ENCODE measurements around the gene APBB2.
A peak's percentile ranks its signal among the peaks of the same experiment; 100 is the strongest.

APBB2 gene

GRCh38 chr4:40871695-40872250 is 342.6 kb downstream of the APBB2 start:
- no peaks in the 10 kb centered on the region for H3K27me3 ChIP-seq (ENCODE audit: control insufficient read depth, insufficient read depth, low read length)
- no peak overlapping the region for H3K9ac ChIP-seq (ENCODE audit: low read length)
- H3K9me3 ChIP-seq (ENCODE audit: control insufficient read depth, low read depth, low read length) = no peaks in the 10 kb centered on the region
- H3K36me3 ChIP-seq (ENCODE audit: control insufficient read depth, low read depth, low read length) = no peaks in the 10 kb centered on the region
- peaks cover 9% of the 10 kb centered on the region for H3K4me1 ChIP-seq (ENCODE audit: control insufficient read depth, low read depth, low read length)
- H3K4me3 ChIP-seq (ENCODE audit: low read length) = no peak overlapping the region
- no peak overlapping the region for H3K27ac ChIP-seq (ENCODE audit: low read length)

GRCh38 chr4:40870150-40870549 is 344.2 kb downstream of the APBB2 start:
- Histone ChIP-seq H3K9me3 (ENCODE audit: control insufficient read depth, low read depth, low read length) (no peaks in the 10 kb centered on the region), H3K27ac (ENCODE audit: low read length) (no peak overlapping the region), H3K4me3 (ENCODE audit: low read length) (no peak overlapping the region), H3K27me3 (ENCODE audit: control insufficient read depth, insufficient read depth, low read length) (no peaks in the 10 kb centered on the region), H3K36me3 (ENCODE audit: control insufficient read depth, low read depth, low read length) (no peaks in the 10 kb centered on the region), H3K9ac (ENCODE audit: low read length) (no peak overlapping the region), H3K4me1 (ENCODE audit: control insufficient read depth, low read depth, low read length) (peaks cover 9% of the 10 kb centered on the region)

- H3K4me3 ChIP-seq (ENCODE audit: low read length) = no peak overlapping the region
- no peaks in the 10 kb centered on the region for H3K9me3 ChIP-seq (ENCODE audit: control insufficient read depth, low read depth, low read length)
- H3K9ac ChIP-seq (ENCODE audit: low read length) = no peak overlapping the region
- no peaks in the 10 kb centered on the region for H3K36me3 ChIP-seq (ENCODE audit: control insufficient read depth, low read depth, low read length)
- H3K27ac ChIP-seq (ENCODE audit: low read length) = no peak overlapping the region
- H3K27me3 ChIP-seq (ENCODE audit: control insufficient read depth, insufficient read depth, low read length) = no peaks in the 10 kb centered on the region
- no peaks in the 10 kb centered on the region for H3K4me1 ChIP-seq (ENCODE audit: control insufficient read depth, low read depth, low read length)
These were observed 348.6 kb downstream of the APBB2 start for GRCh38 chr4:40865696-40866095.

- Histone ChIP-seq H3K36me3 (ENCODE audit: control insufficient read depth, low read depth, low read length) (no peaks in the 10 kb centered on the region), H3K27me3 (ENCODE audit: control insufficient read depth, insufficient read depth, low read length) (no peaks in the 10 kb centered on the region), H3K4me1 (ENCODE audit: control insufficient read depth, low read depth, low read length) (no peaks in the 10 kb centered on the region)
These were observed 349.8 kb downstream of the APBB2 start for GRCh38 chr4:40864531-40864930.

GRCh38 chr4:40858962-40859361 is 355.4 kb downstream of the APBB2 start:
- Histone ChIP-seq H3K36me3 (ENCODE audit: control insufficient read depth, low read depth, low read length) (peaks cover 2% of the 10 kb centered on the region), H3K9me3 (ENCODE audit: control insufficient read depth, low read depth, low read length) (no peaks in the 10 kb centered on the region), H3K4me3 (ENCODE audit: low read length) (no peak overlapping the region), H3K27ac (ENCODE audit: low read length) (no peak overlapping the region), H3K4me1 (ENCODE audit: control insufficient read depth, low read depth, low read length) (peaks cover 3% of the 10 kb centered on the region), H3K27me3 (ENCODE audit: control insufficient read depth, insufficient read depth, low read length) (no peaks in the 10 kb centered on the region), H3K9ac (ENCODE audit: low read length) (no peak overlapping the region)

More at GRCh38 chr4:40864531-40864930, 349.8 kb downstream of the APBB2 start:
- Histone ChIP-seq H3K27ac (ENCODE audit: low read length) (no peak overlapping the region), H3K4me3 (ENCODE audit: low read length) (no peak overlapping the region), H3K9me3 (ENCODE audit: control insufficient read depth, low read depth, low read length) (no peaks in the 10 kb centered on the region), H3K9ac (ENCODE audit: low read length) (no peak overlapping the region)

GRCh38 chr4:40857956-40858355 is 356.4 kb downstream of the APBB2 start:
- Histone ChIP-seq H3K27me3 (ENCODE audit: control insufficient read depth, insufficient read depth, low read length) (no peaks in the 10 kb centered on the region), H3K36me3 (ENCODE audit: control insufficient read depth, low read depth, low read length) (peaks cover 8% of the 10 kb centered on the region), H3K9me3 (ENCODE audit: control insufficient read depth, low read depth, low read length) (no peaks in the 10 kb centered on the region), H3K27ac (ENCODE audit: low read length) (no peak overlapping the region), H3K4me1 (ENCODE audit: control insufficient read depth, low read depth, low read length) (peaks cover 3% of the 10 kb centered on the region), H3K9ac (ENCODE audit: low read length) (no peak overlapping the region), H3K4me3 (ENCODE audit: low read length) (no peak overlapping the region)

GRCh38 chr4:40856840-40857362 is 357.4 kb downstream of the APBB2 start:
- Histone ChIP-seq H3K4me1 (ENCODE audit: control insufficient read depth, low read depth, low read length) (peaks cover 3% of the 10 kb centered on the region), H3K4me3 (ENCODE audit: low read length) (peak overlapping the region; percentile 92), H3K27me3 (ENCODE audit: control insufficient read depth, insufficient read depth, low read length) (no peaks in the 10 kb centered on the region), H3K36me3 (ENCODE audit: control insufficient read depth, low read depth, low read length) (peaks cover 10% of the 10 kb centered on the region), H3K9ac (ENCODE audit: low read length) (peak overlapping the region; percentile 95), H3K9me3 (ENCODE audit: control insufficient read depth, low read depth, low read length) (no peaks in the 10 kb centered on the region), H3K27ac (ENCODE audit: low read length) (peak overlapping the region; percentile 89)

- H3K27me3 ChIP-seq (ENCODE audit: control insufficient read depth, insufficient read depth, low read length) = no peaks in the 10 kb centered on the region
- H3K9ac ChIP-seq (ENCODE audit: low read length) = peak overlapping the region; percentile 95
- no peaks in the 10 kb centered on the region for H3K9me3 ChIP-seq (ENCODE audit: control insufficient read depth, low read depth, low read length)
- peaks cover 3% of the 10 kb centered on the region for H3K4me1 ChIP-seq (ENCODE audit: control insufficient read depth, low read depth, low read length)
- peaks cover 10% of the 10 kb centered on the region for H3K36me3 ChIP-seq (ENCODE audit: control insufficient read depth, low read depth, low read length)
- H3K27ac ChIP-seq (ENCODE audit: low read length) = peak overlapping the region; percentile 89
- H3K4me3 ChIP-seq (ENCODE audit: low read length) = peak overlapping the region; percentile 92
These were observed 358.0 kb downstream of the APBB2 start for GRCh38 chr4:40856277-40856839.

- Histone ChIP-seq H3K36me3 (ENCODE audit: control insufficient read depth, low read depth, low read length) (peaks cover 10% of the 10 kb centered on the region), H3K4me3 (ENCODE audit: low read length) (no peak overlapping the region), H3K27me3 (ENCODE audit: control insufficient read depth, insufficient read depth, low read length) (no peaks in the 10 kb centered on the region), H3K9ac (ENCODE audit: low read length) (no peak overlapping the region), H3K27ac (ENCODE audit: low read length) (no peak overlapping the region), H3K4me1 (ENCODE audit: control insufficient read depth, low read depth, low read length) (peaks cover 19% of the 10 kb centered on the region), H3K9me3 (ENCODE audit: control insufficient read depth, low read depth, low read length) (no peaks in the 10 kb centered on the region)
These were observed 363.8 kb downstream of the APBB2 start for GRCh38 chr4:40850496-40850895.

- no peak overlapping the region for H3K9ac ChIP-seq (ENCODE audit: low read length)
These were observed 365.4 kb downstream of the APBB2 start for GRCh38 chr4:40848940-40849339.

GRCh38 chr4:40848251-40848650 is 366.1 kb downstream of the APBB2 start:
- H3K4me1 ChIP-seq (ENCODE audit: control insufficient read depth, low read depth, low read length) = peaks cover 19% of the 10 kb centered on the region
- H3K4me3 ChIP-seq (ENCODE audit: low read length) = no peak overlapping the region
- no peak overlapping the region for H3K27ac ChIP-seq (ENCODE audit: low read length)
- no peaks in the 10 kb centered on the region for H3K27me3 ChIP-seq (ENCODE audit: control insufficient read depth, insufficient read depth, low read length)
- peaks cover 8% of the 10 kb centered on the region for H3K36me3 ChIP-seq (ENCODE audit: control insufficient read depth, low read depth, low read length)
- H3K9ac ChIP-seq (ENCODE audit: low read length) = no peak overlapping the region
- no peaks in the 10 kb centered on the region for H3K9me3 ChIP-seq (ENCODE audit: control insufficient read depth, low read depth, low read length)

More at GRCh38 chr4:40848940-40849339, 365.4 kb downstream of the APBB2 start:
- Histone ChIP-seq H3K9me3 (ENCODE audit: control insufficient read depth, low read depth, low read length) (no peaks in the 10 kb centered on the region), H3K27me3 (ENCODE audit: control insufficient read depth, insufficient read depth, low read length) (no peaks in the 10 kb centered on the region), H3K27ac (ENCODE audit: low read length) (no peak overlapping the region), H3K4me3 (ENCODE audit: low read length) (no peak overlapping the region), H3K36me3 (ENCODE audit: control insufficient read depth, low read depth, low read length) (peaks cover 11% of the 10 kb centered on the region), H3K4me1 (ENCODE audit: control insufficient read depth, low read depth, low read length) (peaks cover 19% of the 10 kb centered on the region)

GRCh38 chr4:40846532-40846931 is 367.8 kb downstream of the APBB2 start:
- H3K27ac ChIP-seq (ENCODE audit: low read length) = no peak overlapping the region
- H3K4me3 ChIP-seq (ENCODE audit: low read length) = no peak overlapping the region
- H3K36me3 ChIP-seq (ENCODE audit: control insufficient read depth, low read depth, low read length) = peaks cover 3% of the 10 kb centered on the region
- H3K27me3 ChIP-seq (ENCODE audit: control insufficient read depth, insufficient read depth, low read length) = no peaks in the 10 kb centered on the region
- no peaks in the 10 kb centered on the region for H3K9me3 ChIP-seq (ENCODE audit: control insufficient read depth, low read depth, low read length)
- no peak overlapping the region for H3K9ac ChIP-seq (ENCODE audit: low read length)
- H3K4me1 ChIP-seq (ENCODE audit: control insufficient read depth, low read depth, low read length) = peaks cover 19% of the 10 kb centered on the region

Data from iPS-18a (cell line).